ENCODE data around the gene DPP9. TPM values are rescaled to one million over a fixed set of nuclear protein-coding genes. Genes with fewer than 3 reads are reported as not detected.

The DPP9 gene
- total RNA-seq, 1 experiment from 2014 or later: 129 TPM

- H3F3A ChIP-seq (ENCODE audit: low read length, unreplicated experiment): no peaks in the 10 kb centered on the region
- H3K27ac ChIP-seq (ENCODE audit: low read length): no peak overlapping the region
- ChIA-PET CTCF (no interaction called here), POLR2A (ENCODE audit: unreplicated experiment) (no interaction called here)
- DNase-seq (no peak), ATAC-seq (no peak)
- H3K4me3 ChIP-seq (ENCODE audit: low read length): no peak overlapping the region
- no peaks in the 10 kb centered on the region for H3K9me2 ChIP-seq (replicated peaks; ENCODE audit: low read length)
- intact Hi-C loops (cut with micrococcal nuclease): no loop called here
- no peak overlapping the region for H2AFZ ChIP-seq (ENCODE audit: low read length)
- no peak overlapping the region for H3K4me2 ChIP-seq (ENCODE audit: low read length)
- peaks cover 4% of the 10 kb centered on the region for H3K4me1 ChIP-seq (ENCODE audit: insufficient read depth, low read length)
- TF ChIP-seq EZH2phosphoT487 (IDR thresholded peaks at IDR 0.05; ENCODE audit: borderline replicate concordance, low read length) (no peak), CTCF (conservative IDR thresholded peaks at IDR 0.05; ENCODE audit: low read depth, low read length) (no peak), EZH2 (IDR thresholded peaks at IDR 0.05; ENCODE audit: low read length, unreplicated experiment) (no peak)
- BruUV-seq (replicated peaks): no TSS peak
- H3K9ac ChIP-seq (ENCODE audit: low read length): no peak overlapping the region
- H3K9me3 ChIP-seq (ENCODE audit: low read length): no peaks in the 10 kb centered on the region
- H3K79me2 ChIP-seq (ENCODE audit: low read length): no peaks in the 10 kb centered on the region
- H4K20me1 ChIP-seq (ENCODE audit: low read length): no peaks in the 10 kb centered on the region
- no peaks in the 10 kb centered on the region for H3K27me3 ChIP-seq (ENCODE audit: low read length)
- peaks cover 59% of the 10 kb centered on the region; the same call in 1 of the 2 replicates for H3K36me3 ChIP-seq (ENCODE audit: low read depth, low read length)
Observed at GRCh38 chr19:4688587-4688986, 35.1 kb downstream of the DPP9 start.

GRCh38 chr19:4687396-4687795, 36.2 kb downstream of the DPP9 start:
- ChIA-PET CTCF (no interaction called here), POLR2A (ENCODE audit: unreplicated experiment) (no interaction called here)
- intact Hi-C loops (cut with micrococcal nuclease): no loop called here
- Histone ChIP-seq H3K9me3 (ENCODE audit: low read length) (no peaks in the 10 kb centered on the region), H2AFZ (ENCODE audit: low read length) (no peak overlapping the region), H3K9ac (ENCODE audit: low read length) (no peak overlapping the region), H3K79me2 (ENCODE audit: low read length) (no peaks in the 10 kb centered on the region), H3K9me2 (replicated peaks; ENCODE audit: low read length) (no peaks in the 10 kb centered on the region), H3F3A (ENCODE audit: low read length, unreplicated experiment) (no peaks in the 10 kb centered on the region), H3K4me1 (ENCODE audit: insufficient read depth, low read length) (no peaks in the 10 kb centered on the region), H3K36me3 (ENCODE audit: low read depth, low read length) (peaks cover 54% of the 10 kb centered on the region; the same call in 1 of the 2 replicates), H3K4me3 (ENCODE audit: low read length) (no peak overlapping the region), H3K27me3 (ENCODE audit: low read length) (no peaks in the 10 kb centered on the region), H3K27ac (ENCODE audit: low read length) (no peak overlapping the region), H3K4me2 (ENCODE audit: low read length) (no peak overlapping the region), H4K20me1 (ENCODE audit: low read length) (no peaks in the 10 kb centered on the region)
- ATAC-seq (no peak), DNase-seq (no peak)
- no peak for TF ChIP-seq EZH2phosphoT487 (IDR thresholded peaks at IDR 0.05; ENCODE audit: borderline replicate concordance, low read length)
- TF ChIP-seq EZH2 (IDR thresholded peaks at IDR 0.05; ENCODE audit: low read length, unreplicated experiment): no peak
- no peak for TF ChIP-seq CTCF (conservative IDR thresholded peaks at IDR 0.05; ENCODE audit: low read depth, low read length)
- BruUV-seq (replicated peaks): no TSS peak

GRCh38 chr19:4686700-4687099, 36.9 kb downstream of the DPP9 start:
- ATAC-seq (no peak), DNase-seq (no peak)
- Histone ChIP-seq H3K36me3 (ENCODE audit: low read depth, low read length) (peaks cover 52% of the 10 kb centered on the region; the same call in 1 of the 2 replicates), H3K27me3 (ENCODE audit: low read length) (no peaks in the 10 kb centered on the region), H3K9me2 (replicated peaks; ENCODE audit: low read length) (no peaks in the 10 kb centered on the region), H3K79me2 (ENCODE audit: low read length) (no peaks in the 10 kb centered on the region), H4K20me1 (ENCODE audit: low read length) (no peaks in the 10 kb centered on the region), H3F3A (ENCODE audit: low read length, unreplicated experiment) (no peaks in the 10 kb centered on the region), H3K9me3 (ENCODE audit: low read length) (no peaks in the 10 kb centered on the region), H3K4me1 (ENCODE audit: insufficient read depth, low read length) (no peaks in the 10 kb centered on the region), H3K27ac (ENCODE audit: low read length) (no peak overlapping the region), H2AFZ (ENCODE audit: low read length) (no peak overlapping the region), H3K4me2 (ENCODE audit: low read length) (no peak overlapping the region), H3K4me3 (ENCODE audit: low read length) (no peak overlapping the region), H3K9ac (ENCODE audit: low read length) (no peak overlapping the region)
- BruUV-seq (replicated peaks): no TSS peak
- ChIA-PET POLR2A (ENCODE audit: unreplicated experiment) (no interaction called here), CTCF (no interaction called here)
- intact Hi-C loops (cut with micrococcal nuclease): no loop called here
- TF ChIP-seq EZH2phosphoT487 (IDR thresholded peaks at IDR 0.05; ENCODE audit: borderline replicate concordance, low read length) (no peak), EZH2 (IDR thresholded peaks at IDR 0.05; ENCODE audit: low read length, unreplicated experiment) (no peak), CTCF (conservative IDR thresholded peaks at IDR 0.05; ENCODE audit: low read depth, low read length) (no peak)
